ENCODE data around the gene SLC5A1. TPM values are rescaled to one million over a fixed set of nuclear protein-coding genes. Genes with fewer than 3 reads are reported as not detected.

Gene SLC5A1
- total RNA-seq, 1 donor from 2014 or later = not detected

- DNase-seq (ENCODE audit: low read depth in 2 of 2) = peak in 1 of 2 donors; percentile 39
Measured at GRCh38 chr22:32050678-32051515, 7.8 kb downstream of the SLC5A1 start.

DNA sequence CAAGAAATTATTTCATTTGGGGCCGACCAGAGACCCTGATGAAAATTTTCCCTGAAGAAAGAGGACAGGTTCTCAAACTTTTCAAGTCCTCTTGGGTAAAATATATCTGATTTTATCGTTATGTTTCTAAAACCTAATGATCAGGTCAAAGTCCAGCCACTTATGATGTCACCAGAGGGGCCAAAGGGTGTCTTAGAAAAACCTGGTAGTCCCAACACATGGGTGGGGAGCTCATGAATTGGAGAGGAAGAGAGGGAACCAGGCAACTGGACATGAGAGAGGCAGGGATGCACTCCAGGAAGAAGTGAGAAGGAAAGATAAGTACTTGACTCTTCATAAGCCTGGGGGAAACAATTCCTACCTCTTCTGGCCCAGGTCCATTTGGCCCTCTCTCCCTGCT, 9.2 kb downstream of the SLC5A1 start:
- no peak for DNase-seq (ENCODE audit: low read depth in 2 of 2)

DNA sequence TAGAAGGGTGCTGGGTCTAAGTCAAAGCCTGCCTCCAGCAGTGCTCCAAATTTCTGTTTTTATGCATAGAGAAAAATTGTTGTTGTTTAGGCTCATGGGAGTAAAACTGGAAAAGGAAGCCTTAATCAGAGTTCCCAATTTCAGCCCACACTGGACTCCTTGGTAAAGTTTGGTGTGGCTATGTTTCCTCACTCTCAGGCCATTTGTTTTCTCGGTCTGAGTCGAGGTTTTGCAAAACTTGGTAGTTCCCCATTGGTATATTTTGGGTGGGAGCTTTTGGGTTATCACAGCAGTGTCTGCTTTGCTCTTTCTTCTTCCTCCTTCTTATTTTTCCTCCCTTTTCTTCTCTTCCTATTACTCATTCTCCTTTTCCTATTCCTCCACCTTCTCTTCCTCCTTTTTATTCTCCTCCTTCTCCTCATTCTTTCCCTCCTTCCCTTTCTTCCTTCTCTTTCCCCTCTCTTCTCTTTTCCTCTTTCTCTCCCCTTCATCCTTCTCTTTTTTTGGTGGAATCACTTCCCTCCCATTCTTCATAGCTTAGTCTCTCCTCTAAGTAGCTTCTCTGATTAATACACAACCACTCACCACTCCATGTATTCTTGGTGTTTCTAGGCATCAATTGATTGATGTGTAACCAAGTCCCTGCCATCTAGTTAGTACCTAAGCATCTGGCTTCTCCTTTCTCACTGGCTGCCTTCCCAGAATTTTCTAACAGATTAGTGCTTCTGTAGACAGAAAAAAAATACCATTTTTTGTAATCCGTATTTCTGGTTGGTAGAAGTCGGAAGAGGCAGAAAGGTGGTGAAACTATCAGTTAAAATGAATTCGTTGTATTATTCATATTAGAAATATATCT, 10.1 kb downstream of the SLC5A1 start:
- no peak for DNase-seq (ENCODE audit: low read depth in 2 of 2)

GRCh38 chr22:32055069-32055468, 12.0 kb downstream of the SLC5A1 start:
- peak in 1 of 2 donors; percentile 44 for DNase-seq (ENCODE audit: low read depth in 2 of 2)

DNA sequence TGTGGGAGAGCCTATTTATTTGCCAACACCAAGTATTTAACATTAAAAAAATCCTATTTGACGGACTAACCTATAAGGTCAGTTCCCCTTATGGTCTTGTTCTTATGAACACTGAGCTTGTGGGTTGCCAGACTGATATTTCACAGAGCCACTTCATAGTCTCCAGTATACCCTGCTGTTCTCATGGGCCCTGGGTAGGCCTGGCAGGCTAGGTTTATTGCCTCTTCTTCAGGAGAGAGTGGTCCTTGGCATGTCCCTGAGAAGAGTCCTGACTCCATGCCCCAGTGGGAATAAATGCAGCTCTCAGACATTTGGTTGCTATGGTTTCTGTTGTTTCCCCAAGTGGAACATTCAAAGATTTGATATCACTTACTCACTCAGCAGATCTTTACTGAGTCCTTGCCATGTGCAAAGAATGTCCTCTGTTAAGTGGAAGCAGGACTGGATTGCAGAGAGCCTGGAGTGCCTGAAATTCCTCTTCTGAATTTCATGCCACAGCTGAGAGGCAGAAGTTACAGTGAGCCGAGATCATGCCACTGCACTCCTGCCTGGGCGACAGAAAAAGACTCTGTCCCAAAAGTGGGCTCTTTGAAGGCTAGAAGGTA, 15.7 kb downstream of the SLC5A1 start:
- DNase-seq (ENCODE audit: low read depth in 2 of 2) = no peak

DNA sequence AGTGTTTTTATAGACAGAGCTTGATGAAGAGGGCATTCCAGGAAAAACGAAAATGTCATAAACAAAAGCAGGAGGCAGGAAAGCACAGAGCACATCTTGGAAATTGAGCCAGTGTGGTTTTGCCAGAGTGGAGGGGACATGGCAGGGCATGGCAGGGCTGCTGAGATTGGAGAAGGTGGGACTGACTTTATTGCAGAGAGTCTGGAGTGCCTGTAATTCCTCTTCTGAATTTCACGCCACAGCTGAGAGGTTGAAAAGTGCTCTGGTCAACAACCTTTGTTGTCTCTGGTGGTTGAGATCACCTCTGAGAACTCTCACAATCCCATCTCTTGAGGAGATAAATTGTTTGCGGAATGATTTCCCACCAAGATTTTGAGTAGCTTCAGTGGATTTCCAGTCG, 16.4 kb downstream of the SLC5A1 start:
- DNase-seq (ENCODE audit: low read depth in 2 of 2) = no peak

DNA sequence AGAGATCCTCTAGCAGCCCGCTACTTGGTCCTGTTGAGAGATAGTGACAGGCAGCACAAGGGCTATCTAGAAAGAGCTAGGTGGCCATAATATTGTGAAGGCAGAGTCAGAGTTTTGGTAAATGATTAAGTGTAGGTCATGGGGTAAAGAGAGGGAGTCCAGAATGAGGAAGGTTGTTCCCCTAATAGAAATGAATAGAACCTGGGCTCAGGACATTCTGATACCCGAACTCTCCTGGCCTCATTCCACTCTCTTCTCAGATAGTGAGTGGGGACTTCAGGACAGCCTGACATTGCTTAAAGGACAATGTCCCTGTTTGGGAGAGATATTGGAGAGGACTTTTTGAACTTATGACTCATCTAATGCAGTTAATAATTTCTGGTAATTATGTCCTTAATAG, 20.6 kb downstream of the SLC5A1 start:
- DNase-seq (ENCODE audit: low read depth in 2 of 2) = no peak

DNA sequence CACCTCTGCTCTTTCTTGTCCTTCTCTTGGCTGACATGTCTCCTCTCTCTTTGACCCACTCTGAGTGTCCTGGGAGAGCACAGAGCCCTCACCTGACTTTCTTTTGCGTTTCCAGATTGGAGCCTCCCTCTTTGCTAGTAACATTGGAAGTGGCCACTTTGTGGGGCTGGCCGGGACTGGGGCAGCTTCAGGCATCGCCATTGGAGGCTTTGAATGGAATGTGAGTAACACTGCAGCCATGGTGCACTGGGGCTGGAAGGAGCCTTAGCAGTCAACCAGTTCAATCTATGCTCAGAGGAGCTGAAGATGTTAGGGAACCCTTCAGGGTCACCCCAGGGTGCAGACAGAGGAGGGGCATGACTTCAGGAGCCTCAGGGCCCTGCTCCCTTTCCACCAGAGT, 23.8 kb downstream of the SLC5A1 start:
- DNase-seq (ENCODE audit: low read depth in 2 of 2) = no peak

- no peak for DNase-seq (ENCODE audit: low read depth in 2 of 2)
Measured at GRCh38 chr22:32067613-32068012, 24.6 kb downstream of the SLC5A1 start.

DNA sequence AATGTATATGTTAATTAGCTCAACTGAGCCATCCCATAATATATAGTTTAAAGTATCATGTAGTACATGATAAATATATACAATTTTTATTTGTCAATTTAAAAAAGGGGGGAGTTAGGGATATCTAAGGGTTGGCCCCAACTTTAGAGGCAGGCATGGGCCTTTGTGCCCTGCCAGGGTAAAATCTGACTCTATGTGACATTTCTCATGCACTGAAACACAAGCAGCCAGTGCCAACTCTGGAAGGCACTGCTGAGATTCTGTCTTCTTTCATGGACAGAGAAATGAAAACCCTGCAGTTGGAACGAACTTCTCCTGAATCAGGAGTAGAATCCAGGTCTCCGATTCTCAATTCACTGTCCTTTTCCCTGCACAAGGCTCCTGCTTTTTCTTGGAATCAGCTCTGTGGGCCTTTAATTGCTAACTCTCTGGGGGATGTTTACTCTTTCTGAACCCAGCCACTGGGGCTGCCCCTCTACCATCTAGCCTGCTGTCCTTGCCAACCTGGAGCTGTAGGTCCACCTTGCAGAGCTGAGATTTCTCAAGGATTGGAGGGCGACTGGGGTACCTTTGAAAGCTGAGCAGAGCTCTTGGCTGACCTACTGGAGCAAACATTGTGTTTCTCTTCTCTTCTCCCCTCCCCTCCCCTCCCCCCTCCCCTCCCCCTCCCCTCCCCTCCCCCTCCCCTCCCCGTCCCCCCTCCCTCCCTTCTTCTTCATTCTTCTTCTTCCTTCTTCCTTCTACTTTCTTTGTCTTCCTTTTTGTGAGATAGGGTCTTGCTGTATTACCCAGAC, 26.7 kb downstream of the SLC5A1 start:
- no peak for DNase-seq (ENCODE audit: low read depth in 2 of 2)

DNA sequence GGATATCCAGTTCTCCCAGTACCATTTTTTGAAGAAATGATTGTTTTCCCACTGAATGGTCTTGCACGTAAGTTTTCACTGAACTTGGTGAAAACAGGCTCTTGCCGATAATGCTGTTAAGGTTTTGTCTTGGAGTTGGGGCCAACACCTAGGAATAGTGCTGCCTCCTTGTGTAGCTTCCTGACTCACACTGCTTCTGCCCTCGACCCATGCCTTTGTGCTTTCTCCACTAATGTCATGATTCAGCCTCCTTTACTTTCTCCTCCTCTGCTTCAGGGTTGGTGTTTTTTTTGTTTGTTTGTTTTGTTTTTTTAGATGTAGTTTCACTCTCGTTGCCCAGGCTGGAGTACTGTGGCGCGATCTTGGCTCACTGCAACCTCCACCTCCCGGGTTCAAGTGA, 30.2 kb downstream of the SLC5A1 start:
- no peak for DNase-seq (ENCODE audit: low read depth in 2 of 2)

- no peak for DNase-seq (ENCODE audit: low read depth in 2 of 2)
Measured at GRCh38 chr22:32073823-32074380, 30.8 kb downstream of the SLC5A1 start.

DNA sequence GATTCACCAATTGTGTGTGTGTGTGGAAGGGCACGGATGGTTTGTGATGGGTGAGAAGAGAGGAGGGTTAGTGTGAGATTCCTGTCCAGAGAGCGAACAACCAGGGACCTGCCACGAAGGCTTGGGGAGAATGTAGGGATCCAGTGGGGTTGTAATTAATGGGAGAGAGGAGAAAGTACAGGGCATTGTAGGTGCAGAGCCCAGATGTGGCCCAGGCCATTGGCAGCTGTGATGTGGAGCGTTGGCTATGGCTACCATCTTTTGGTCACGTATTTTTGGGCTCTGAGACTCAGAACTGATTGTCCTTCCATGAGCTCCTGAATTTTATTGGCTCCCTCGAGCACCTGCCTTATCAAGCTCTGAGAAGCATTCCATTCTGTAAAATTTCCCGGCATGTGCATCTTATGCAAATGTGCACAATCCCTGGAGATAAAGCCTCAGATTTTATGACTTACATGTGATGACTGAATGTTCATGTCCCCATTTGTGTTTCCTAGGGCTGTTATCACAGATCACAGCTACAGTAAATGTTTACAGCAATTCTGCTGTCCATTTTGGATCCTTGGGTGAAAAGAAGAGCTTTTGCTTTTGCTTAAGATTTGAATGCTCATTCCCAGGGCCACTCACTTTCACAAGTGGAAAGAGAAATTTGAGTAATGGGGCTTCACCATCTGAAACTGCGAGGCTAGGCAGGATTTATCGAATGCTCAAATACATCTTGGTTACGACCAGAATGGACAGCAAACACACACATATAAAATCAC, 33.1 kb downstream of the SLC5A1 start:
- DNase-seq (ENCODE audit: low read depth in 2 of 2) = no peak

DNA sequence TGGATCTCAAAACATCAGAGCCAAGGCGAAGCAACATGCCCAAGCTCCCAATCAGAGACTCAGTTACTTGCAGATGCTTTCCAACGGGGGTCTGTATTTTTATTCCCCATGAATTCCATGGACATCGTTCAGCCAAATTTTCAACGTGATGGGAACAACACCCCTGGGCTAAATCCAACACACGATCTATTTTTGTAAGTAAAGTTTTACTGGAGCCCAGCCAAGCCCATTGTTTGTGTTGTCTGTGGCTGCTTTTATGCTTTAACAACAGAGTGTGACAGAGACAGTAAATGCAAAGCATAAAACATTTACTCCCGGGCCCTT, 33.7 kb downstream of the SLC5A1 start:
- DNase-seq (ENCODE audit: low read depth in 2 of 2) = peak in 1 of 2 donors; percentile 27

GRCh38 chr22:32077151-32077550, 34.1 kb downstream of the SLC5A1 start:
- no peak for DNase-seq (ENCODE audit: low read depth in 2 of 2)

GRCh38 chr22:32079130-32080089, 36.3 kb downstream of the SLC5A1 start:
- DNase-seq (ENCODE audit: low read depth in 2 of 2) = peak in 1 of 2 donors; percentile 50

GRCh38 chr22:32080904-32081303, 37.8 kb downstream of the SLC5A1 start:
- DNase-seq (ENCODE audit: low read depth in 2 of 2) = peak; percentile 47 to 70

DNA sequence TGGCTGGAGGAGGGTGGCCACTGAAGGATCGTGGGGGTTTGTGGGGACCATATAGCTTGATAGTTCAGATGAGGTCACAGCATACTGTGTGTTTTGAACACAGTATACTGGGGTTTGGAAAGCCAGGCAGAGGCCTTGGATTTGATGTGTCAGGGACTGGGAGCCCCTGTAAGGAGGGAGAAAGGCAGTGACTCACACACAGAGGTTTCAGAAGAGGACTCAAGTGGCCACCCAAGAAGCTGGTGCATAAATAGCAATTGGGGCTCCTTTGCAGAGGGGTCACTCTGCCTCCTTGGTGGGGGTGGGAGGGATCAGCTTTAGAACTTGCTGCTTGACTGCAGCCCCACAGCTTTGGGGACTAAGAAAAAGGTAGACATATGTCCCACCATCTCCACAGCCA, 39.3 kb downstream of the SLC5A1 start:
- DNase-seq (ENCODE audit: low read depth in 2 of 2) = no peak

GRCh38 chr22:32083000-32083399, 39.9 kb downstream of the SLC5A1 start:
- no peak for DNase-seq (ENCODE audit: low read depth in 2 of 2)

Data from lung microvascular endothelial cell (primary cell).